ENCODE data around the gene SHPK.
"Not testable (repeated sequence)": the region's sequence is repeated elsewhere in the genome, so short reads cannot be mapped to it uniquely, and the experiment has no call there.

SHPK gene

DNA sequence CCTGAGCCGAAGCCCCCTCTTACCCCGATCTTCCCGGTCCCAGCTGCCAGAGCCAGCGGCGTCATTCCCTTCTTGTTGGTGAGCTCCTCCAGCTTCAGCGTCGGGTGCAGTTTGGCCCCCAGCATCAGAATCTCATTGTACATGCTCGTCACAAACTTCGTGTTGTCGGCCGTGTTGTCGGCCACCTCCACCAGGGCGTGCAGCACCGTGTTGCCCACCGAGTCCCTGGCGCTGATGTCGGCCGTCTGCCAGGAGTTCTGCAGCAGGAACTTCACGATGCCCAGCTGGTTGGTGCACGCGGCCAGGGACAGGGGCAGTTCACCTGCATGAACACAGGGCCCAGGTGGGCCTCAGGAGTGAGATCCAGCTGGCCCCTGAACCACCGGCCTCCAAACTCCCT is 46.3 kb downstream of the SHPK start:
- DNase-seq (ENCODE audit: low read depth), result no peak

GRCh38 chr17:3585826-3586225 is 50.2 kb downstream of the SHPK start:
- DNase-seq (ENCODE audit: low read depth), result no peak

GRCh38 chr17:3583456-3583855 is 52.6 kb downstream of the SHPK start:
- DNase-seq (ENCODE audit: low read depth), result no peak

DNA sequence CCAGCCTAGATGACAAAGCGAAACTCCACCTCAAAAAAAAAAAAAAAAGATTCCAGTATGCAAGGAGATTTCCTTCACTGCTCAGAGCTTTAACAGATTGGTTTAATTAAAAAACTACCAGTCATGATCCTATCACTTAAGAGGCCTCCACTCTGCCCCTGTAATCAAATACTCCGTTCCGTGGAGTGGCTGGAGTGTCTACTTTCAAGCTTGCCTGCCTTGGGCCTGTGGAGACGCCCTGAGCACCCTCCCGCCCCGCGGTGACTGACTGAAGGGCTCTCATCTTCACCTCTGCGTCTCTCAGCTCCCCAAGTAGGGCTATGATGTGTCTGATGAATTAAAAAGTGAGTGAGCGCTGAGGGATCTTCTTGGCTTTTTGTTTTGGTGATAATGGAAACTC is 53.1 kb downstream of the SHPK start:
- no peak for DNase-seq (ENCODE audit: low read depth)

DNA sequence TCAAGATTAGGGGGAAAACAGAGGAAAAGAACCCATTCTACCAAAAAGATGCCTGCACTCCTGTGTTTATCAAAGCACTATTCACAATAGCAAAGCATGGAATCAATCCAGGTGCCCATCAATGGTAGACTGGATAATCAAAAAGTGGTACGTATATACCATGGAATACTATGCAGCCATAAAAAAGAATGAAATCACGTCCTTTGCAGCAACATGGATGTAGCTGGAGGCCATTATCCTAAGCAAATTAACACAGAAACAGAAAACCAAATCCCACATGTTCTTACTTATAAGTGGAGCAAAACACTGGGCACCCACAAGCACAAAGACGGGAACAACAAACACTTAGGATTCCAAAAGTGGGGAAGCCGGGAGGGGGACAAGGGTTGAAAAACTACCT is 57.4 kb downstream of the SHPK start:
- not testable (repeated sequence) for DNase-seq (ENCODE audit: low read depth)

DNA sequence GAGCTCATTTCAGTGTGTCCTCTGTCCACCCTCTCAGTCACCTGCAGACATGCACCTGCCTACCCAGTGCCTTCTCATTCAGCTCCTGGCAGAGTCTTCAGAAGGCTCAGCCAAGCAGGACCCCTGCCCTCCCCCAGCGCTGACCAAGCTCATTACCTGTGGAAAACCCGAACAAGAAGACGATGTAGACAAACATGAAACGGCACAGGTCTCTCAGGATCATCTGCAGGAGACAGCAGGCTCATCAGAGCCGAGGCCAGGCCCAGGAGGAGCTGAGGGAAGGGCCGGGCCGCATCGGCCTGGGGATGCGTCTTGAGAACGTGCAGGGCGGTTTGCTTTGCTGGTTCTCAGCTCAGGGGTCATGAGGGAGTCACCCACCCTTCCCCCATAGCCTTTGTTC is 59.1 kb downstream of the SHPK start:
- no peak for DNase-seq (ENCODE audit: low read depth)

DNA sequence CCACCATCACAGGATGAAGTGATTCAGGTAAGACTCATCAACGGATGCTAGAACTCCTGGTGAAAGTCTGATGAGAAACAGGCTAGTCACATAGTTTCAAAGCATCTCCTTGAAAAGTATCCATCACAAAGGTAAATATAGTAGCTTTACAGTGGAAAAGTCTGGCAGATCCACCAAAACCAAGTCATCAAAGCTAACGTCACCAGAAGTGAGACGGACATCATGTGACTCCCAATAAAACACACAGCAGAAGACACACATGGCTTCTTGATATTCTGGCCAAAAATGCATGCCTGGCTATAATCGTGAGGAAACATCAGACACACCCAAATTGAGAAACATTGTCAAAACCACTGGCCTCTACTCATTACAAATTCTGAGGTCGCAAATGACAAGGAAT is 60.5 kb downstream of the SHPK start:
- peak; percentile 94 for DNase-seq (ENCODE audit: low read depth)

GRCh38 chr17:3574231-3574630 is 61.8 kb downstream of the SHPK start:
- DNase-seq (ENCODE audit: low read depth), result no peak

GRCh38 chr17:3573246-3574100 is 62.6 kb downstream of the SHPK start:
- no peak for DNase-seq (ENCODE audit: low read depth)

- DNase-seq (ENCODE audit: low read depth), result no peak
Observed at GRCh38 chr17:3572231-3572630, 63.8 kb downstream of the SHPK start.

DNA sequence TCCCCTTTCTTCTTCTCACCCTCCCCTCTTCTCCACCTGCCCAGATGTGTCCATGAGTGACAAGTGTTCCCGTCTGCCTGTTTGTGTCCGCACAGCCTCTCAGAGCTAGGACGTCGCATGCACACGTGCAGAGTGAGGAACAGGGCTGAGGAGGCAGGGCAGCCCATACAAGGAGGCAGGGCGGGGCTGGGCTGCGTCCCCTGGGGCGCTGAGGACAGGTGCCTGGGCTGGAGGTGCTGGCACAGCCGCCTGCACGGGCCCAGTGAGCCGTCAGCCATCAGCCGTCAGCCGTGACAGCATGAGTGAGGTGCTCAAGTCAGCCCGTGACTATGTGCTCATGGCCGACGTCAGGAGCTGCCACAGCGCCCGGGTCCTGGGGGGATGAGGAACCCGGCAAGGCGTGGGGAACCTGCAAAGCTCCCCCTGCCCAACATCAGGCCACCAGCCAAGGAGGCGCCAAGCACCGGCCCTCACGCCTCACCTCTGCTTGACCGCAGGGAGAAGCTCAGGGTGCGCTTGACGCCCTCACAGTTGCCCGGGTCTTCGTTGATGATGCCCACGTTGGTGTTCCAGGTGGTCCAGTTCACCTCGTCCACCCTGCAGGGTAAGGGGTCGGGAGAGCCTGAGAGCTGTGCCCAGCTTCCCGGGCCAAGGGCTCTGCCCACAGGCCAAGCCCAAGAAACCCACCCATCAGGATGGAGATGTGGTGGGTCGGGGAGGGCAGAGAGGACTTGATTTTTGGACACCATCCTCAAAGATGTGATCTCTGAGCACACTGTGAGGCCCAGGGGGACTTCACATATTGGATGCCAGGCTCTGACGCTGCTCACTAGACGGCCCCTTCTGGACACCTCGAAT is 64.8 kb downstream of the SHPK start:
- DNase-seq (ENCODE audit: low read depth), result no peak

DNA sequence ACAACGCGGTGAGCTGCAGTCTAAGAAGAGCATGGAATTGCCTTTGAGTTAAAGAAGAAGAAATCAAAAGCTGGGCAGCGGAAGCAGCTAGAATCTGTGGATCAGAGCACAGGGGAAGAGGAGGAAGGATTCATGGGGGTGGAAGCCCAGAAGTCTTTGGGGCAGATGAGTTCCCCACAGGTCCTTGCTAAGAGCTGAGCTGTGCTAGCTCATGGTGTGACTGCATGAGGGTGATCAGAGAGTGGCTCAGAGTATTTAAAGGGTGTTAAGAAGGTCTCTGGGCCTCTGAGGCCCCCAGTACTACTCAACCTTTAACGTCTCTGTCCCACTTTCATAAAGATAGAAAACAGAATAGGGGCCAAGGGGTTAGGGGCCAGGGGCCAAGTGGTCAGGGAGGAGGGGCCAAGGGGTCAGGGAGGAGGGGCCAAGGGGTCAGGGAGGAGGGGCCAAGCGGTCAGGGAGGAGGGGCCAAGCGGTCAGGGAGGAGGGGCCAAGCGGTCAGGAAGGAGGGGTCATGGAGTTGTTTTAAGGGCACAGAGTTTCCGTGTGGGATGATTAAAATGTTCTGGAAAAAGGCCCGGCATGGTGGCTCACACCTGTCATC is 66.4 kb downstream of the SHPK start:
- DNase-seq (ENCODE audit: low read depth), result no peak

DNA sequence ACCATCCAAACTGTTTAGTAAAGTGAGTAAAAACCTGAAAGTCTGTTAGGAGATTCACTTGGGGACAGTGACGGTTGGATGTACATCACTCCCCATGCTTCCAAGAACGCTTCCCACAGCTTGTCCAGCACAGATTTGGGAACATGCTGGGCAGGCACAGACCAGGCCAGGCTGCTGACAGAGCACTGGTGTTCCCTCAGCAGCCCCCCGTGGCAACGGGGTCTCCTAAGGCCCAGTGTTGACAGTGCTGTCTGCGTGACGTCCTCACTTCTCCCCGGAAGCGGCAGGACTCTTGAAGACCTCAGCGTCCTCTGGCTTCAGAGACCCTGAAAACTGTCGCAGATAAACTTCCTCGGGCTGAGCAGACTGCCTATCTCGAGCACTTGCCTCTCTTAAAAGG is 69.5 kb downstream of the SHPK start:
- DNase-seq (ENCODE audit: low read depth), result no peak

DNA sequence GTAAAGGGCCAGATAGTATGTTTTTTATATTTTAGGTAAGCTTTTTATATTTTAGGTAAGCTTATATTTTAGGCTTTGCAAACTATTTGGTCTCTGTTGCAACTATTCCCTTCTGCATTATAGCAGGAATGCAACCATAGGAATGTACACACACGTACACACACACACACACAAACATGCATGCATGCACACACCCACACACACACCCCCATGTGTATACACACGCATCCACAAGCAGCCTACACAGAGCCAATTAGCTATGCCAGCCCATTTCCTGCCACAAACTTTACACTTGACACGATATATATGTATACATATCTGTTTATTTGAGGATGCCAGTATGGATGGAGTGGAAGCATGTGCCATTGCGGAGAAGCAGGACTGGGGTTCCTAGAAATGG is 70.9 kb downstream of the SHPK start:
- no peak for DNase-seq (ENCODE audit: low read depth)

- DNase-seq (ENCODE audit: low read depth), result not testable (repeated sequence)
Observed at GRCh38 chr17:3564241-3564640, 71.8 kb downstream of the SHPK start.

DNA sequence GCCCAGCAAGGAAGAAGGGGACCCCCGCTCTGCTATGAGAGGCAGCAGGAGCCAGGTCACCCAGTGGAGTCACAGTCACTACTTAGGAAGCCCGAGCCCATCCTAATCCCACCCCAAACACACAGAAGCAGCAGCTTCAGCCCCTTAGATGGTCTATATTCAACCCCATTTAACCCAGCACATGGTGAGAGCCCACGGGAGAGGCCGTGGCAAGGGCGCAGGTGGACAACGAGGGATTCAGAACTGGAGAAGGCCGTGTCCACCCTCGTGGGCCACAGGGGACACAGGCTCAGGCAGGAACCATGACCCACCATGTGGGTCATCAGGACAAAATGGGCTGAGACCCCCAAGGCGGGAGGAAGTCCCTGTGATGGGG is 76.8 kb downstream of the SHPK start:
- no peak for DNase-seq (ENCODE audit: low read depth)

DNA sequence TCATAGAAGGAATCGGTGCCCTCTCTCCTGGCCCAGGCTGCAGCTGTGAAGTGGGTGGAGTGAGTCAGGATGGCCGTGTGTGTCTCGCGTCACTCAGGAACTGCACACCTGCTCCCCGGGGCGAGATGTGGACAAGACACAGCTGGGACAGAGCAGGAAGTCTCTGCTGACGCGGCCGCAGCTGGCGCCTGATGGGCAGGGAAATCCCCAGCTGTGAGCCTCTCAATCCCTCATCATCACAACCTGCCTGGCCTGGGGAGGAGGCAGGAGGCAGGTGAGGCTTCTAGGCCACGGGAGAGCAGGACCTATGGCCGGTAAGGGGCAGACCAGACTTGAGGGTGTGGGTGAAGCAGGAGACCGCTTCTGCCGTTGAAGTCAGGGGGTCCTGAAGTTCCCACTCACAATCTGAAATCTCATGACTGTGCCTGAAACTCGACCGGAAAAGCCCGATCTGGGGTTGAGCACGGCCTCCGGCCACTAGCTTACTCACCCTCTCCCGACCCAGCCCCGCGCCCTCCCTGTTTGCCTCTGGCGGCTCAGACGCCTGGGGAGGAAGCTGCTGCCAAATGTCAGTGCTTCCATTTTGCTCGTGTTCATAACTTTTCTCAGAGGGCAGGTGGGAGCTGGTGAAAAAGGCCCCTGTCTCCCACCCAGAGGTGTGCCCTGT is 77.3 kb downstream of the SHPK start:
- no peak for DNase-seq (ENCODE audit: low read depth)

Measured in GM04504 (cell line).